ENCODE measurements around the gene VPS54. TPM values are rescaled to one million over a fixed set of nuclear protein-coding genes. Genes with fewer than 3 reads are reported as not detected.
A peak's percentile ranks its signal among the peaks of the same experiment; 100 is the strongest.
"Not testable (repeated sequence)": the region's sequence is repeated elsewhere in the genome, so short reads cannot be mapped to it uniquely, and the experiment has no call there.

VPS54 gene
- total RNA-seq, 1 experiment from 2014 or later: 12.6 TPM

GRCh38 chr2:64024259-64024949 lies 5.2 kb upstream of the VPS54 start:
- DNase-seq (ENCODE audit: low read depth): no peak

GRCh38 chr2:64023485-64024258 lies 4.4 kb upstream of the VPS54 start:
- DNase-seq (ENCODE audit: low read depth): no peak

- DNase-seq (ENCODE audit: low read depth): no peak
These were observed 2.4 kb upstream of the VPS54 start for GRCh38 chr2:64021578-64021977.

GRCh38 chr2:64019975-64020528 lies 824 bp upstream of the VPS54 start:
- no peak for DNase-seq (ENCODE audit: low read depth)

GRCh38 chr2:64018701-64019082 lies 536 bp downstream of the VPS54 start:
- peak; percentile 63 for DNase-seq (ENCODE audit: low read depth)

GRCh38 chr2:64017811-64018700 lies 1.2 kb downstream of the VPS54 start:
- peak; percentile 24 for DNase-seq (ENCODE audit: low read depth)

GRCh38 chr2:64015898-64016297 lies 3.3 kb downstream of the VPS54 start:
- DNase-seq (ENCODE audit: low read depth): no peak

- DNase-seq (ENCODE audit: low read depth): no peak
These were observed 3.8 kb downstream of the VPS54 start for GRCh38 chr2:64015391-64015790.

GRCh38 chr2:64014628-64015027 lies 4.6 kb downstream of the VPS54 start:
- DNase-seq (ENCODE audit: low read depth): no peak

- DNase-seq (ENCODE audit: low read depth): no peak
These were observed 6.2 kb downstream of the VPS54 start for GRCh38 chr2:64013053-64013452.

- no peak for DNase-seq (ENCODE audit: low read depth)
These were observed 7.1 kb downstream of the VPS54 start for GRCh38 chr2:64012115-64012514.

GRCh38 chr2:64008434-64009009 lies 10.7 kb downstream of the VPS54 start:
- DNase-seq (ENCODE audit: low read depth): no peak

GRCh38 chr2:64007924-64008323 lies 11.3 kb downstream of the VPS54 start:
- no peak for DNase-seq (ENCODE audit: low read depth)

GRCh38 chr2:64005707-64006356 lies 13.4 kb downstream of the VPS54 start:
- DNase-seq (ENCODE audit: low read depth): no peak

GRCh38 chr2:64003239-64003638 lies 16.0 kb downstream of the VPS54 start:
- DNase-seq (ENCODE audit: low read depth): no peak

- DNase-seq (ENCODE audit: low read depth): no peak
These were observed 17.7 kb downstream of the VPS54 start for GRCh38 chr2:64001382-64002101.

GRCh38 chr2:64000630-64001381 lies 18.4 kb downstream of the VPS54 start:
- DNase-seq (ENCODE audit: low read depth): no peak

- DNase-seq (ENCODE audit: low read depth): no peak
These were observed 20.2 kb downstream of the VPS54 start for GRCh38 chr2:63999049-63999448.

GRCh38 chr2:63996582-63997198 lies 22.5 kb downstream of the VPS54 start:
- not testable (repeated sequence) for DNase-seq (ENCODE audit: low read depth)
